K562 (cell line): ENCODE data around the gene SAMD14. TPM values are rescaled to one million over a fixed set of nuclear protein-coding genes. Genes with fewer than 3 reads are reported as not detected.
A peak's percentile ranks its signal among the peaks of the same experiment; 100 is the strongest.

ENCODE experiments used
- CBX3 ChIP-seq, 2 experiments: IDR thresholded peaks; 1 replicate in 1 of 2; 2 replicates in 1 of 2; pipeline ENCODE4 v1.6.1; 2012; ENCODE audit warnings: inconsistent platforms in 2 of 2, low read length in 2 of 2, borderline replicate concordance in 1 of 2, control low read depth in 1 of 2
- CREBBP ChIP-seq: IDR thresholded peaks from one replicate; pipeline ENCODE4 v1.6.1; 2012; ENCODE audit warnings: low read depth, mild to moderate bottlenecking, control low read depth, inconsistent platforms, low read length
- DNMT1 ChIP-seq: fragments of 450-650 bp; IDR thresholded peaks from 2 replicates; pipeline ENCODE4 v1.6.1; 2016; ENCODE audit warnings: antibody characterized with exemption, mild to moderate bottlenecking
- FOXP1 ChIP-seq: sonication (generic); formaldehyde crosslinking; IDR thresholded peaks from 2 replicates; pipeline ENCODE4 v1.8.0; 2022; ENCODE audit warnings: mild to moderate bottlenecking, missing genetic modification reagents
- ILF3 ChIP-seq: fragments of 450-650 bp; IDR thresholded peaks from 2 replicates; pipeline ENCODE4 v1.6.1; 2018; ENCODE audit warnings: antibody characterized with exemption, mild to moderate bottlenecking, moderate library complexity, borderline replicate concordance
- KDM2B ChIP-seq: fragments of 250-450 bp; sonication (Bioruptor Pico); IDR thresholded peaks from 2 replicates; pipeline ENCODE4 v1.8.0; 2021; ENCODE audit warnings: mild to moderate bottlenecking, moderate library complexity
- KHSRP ChIP-seq: fragments of 450-650 bp; IDR thresholded peaks from 2 replicates; pipeline ENCODE4 v1.6.1; 2017
- KLF1 ChIP-seq: fragments of 450-650 bp; IDR thresholded peaks from 2 replicates; pipeline ENCODE4 v1.6.1; 2016; ENCODE audit warnings: missing genetic modification characterization, missing compliant biosample characterization
- PHB ChIP-seq: fragments of 250-450 bp; sonication (Bioruptor Pico); IDR thresholded peaks from 2 replicates; pipeline ENCODE4 v1.5.0; 2021
- RCOR1 ChIP-seq, 2 experiments: IDR thresholded peaks; 2 replicates each; pipeline ENCODE4 v1.6.1; 2012; ENCODE audit warnings: low read depth in 2 of 2, low read length in 2 of 2, borderline replicate concordance in 1 of 2, improper control_type of control experiment in 1 of 2
- YY1 ChIP-seq, 3 experiments: IDR thresholded peaks; 2 replicates each; pipeline ENCODE4 v1.6.1; 2011; ENCODE audit warnings: low read length in 2 of 3, mild to moderate bottlenecking in 2 of 3, moderate library complexity in 2 of 3, borderline replicate concordance in 1 of 3, control low read depth in 1 of 3, low read depth in 1 of 3; ENCODE audit not compliant: insufficient read depth in 3 of 3, insufficient replicate concordance in 2 of 3, control insufficient read depth in 1 of 3, insufficient read length in 1 of 3; ENCODE audit errors: extremely low read depth in 1 of 3
- ZNF140 ChIP-seq: fragments of 250-450 bp; sonication (Bioruptor Pico); IDR thresholded peaks from 2 replicates; pipeline ENCODE4 v1.8.0; 2021; ENCODE audit warnings: moderate library complexity, mild to moderate bottlenecking, inconsistent platforms
- ZNF263 ChIP-seq: sonication (generic); formaldehyde crosslinking; IDR thresholded peaks from 2 replicates; pipeline ENCODE4 v1.8.0; 2022; ENCODE audit warnings: mild to moderate bottlenecking, missing genetic modification reagents, borderline replicate concordance
- polyA plus RNA-seq, 8 experiments: library from polyadenylated mRNA; depleted of rRNA in 4 of 8; stranded (reverse) in 5 of 8; unstranded in 3 of 8; fragments of >200 nt; fragmentation: Nextera tagmentation in 2 of 8; fragmentation: Illumina TruSeq in 1 of 8; extraction: Ambion mirVana in 2 of 8; extraction: Trizol in 1 of 8; gene quantifications; 2 replicates each; pipeline versions ENCODE4 v1.2.1 to v1.2.3, GENCODE V29; 2011 to 2014; ENCODE audit warnings: inconsistent platforms in 1 of 8, missing spikeins in 1 of 8
- total RNA-seq, 7 experiments: library from RNA; depleted of rRNA in 6 of 7; stranded (reverse); fragments of >200 nt in 6 of 7; fragmentation: Illumina TruSeq in 2 of 7; extraction: Trizol in 2 of 7; gene quantifications; 2 replicates each; pipeline versions ENCODE4 v1.2.1 to v1.2.3, GENCODE V29; 2011 to 2021; ENCODE audit warnings: low replicate concordance in 1 of 7
- TF ChIP-seq, protein P1 (sequence below): fragments of 450-650 bp; IDR thresholded peaks from 2 replicates; pipeline ENCODE4 v1.6.1; 2018; ENCODE audit warnings: mild to moderate bottlenecking, low read depth; ENCODE audit not compliant: partially characterized antibody
- TF ChIP-seq, protein P2 (sequence below): fragments of 250-450 bp; sonication (Bioruptor Pico); IDR thresholded peaks from 2 replicates; pipeline ENCODE4 v1.4.0; 2020
- TF ChIP-seq, protein P3 (sequence below): fragments of 450-650 bp; IDR thresholded peaks from 2 replicates; pipeline ENCODE4 v1.6.1; 2016; ENCODE audit warnings: mild to moderate bottlenecking
- TF ChIP-seq, protein P4 (sequence below): sonication (generic); formaldehyde crosslinking; IDR thresholded peaks from 2 replicates; pipeline ENCODE4 v1.8.0; 2022; ENCODE audit warnings: mild to moderate bottlenecking, missing genetic modification reagents

Gene SAMD14
- total and polyA plus RNA-seq, 9 of the 15 experiments (the other 6 are each of a cell fraction or from before 2014, with no cell fraction given): 0.04 to 0.07 TPM; not detected in 7

DNA sequence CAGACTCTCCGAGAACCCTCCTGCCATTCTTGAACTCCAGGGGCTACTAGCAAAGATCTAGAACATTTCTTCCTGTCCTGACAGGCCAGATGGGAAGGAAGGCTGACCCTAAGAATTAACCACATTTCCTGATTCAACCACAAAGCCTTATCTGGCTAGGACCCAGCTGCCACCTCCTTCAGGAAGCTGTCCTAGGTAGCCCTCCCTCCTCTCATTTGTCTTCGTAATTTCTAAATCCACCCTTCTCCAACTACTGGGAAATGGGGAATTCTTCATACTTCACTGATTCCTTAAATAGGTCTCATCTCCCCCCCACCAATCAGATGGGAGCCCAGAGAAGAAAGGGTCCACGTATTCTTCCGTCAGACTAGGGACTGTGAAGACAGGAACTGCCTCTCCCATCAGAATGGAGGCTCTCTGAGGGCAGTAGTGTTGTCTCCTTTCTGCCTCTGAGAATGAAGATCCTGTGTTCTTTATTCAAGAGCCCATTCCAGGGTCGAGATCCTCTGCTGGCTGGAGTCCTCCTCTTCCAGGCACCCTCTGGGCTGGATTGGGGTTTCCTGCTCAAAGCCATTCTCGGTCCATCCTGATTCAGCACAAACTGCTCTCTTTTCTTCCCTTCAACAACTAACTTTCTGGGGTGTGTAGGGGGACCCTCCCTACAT lies 2.1 kb downstream of the SAMD14 start (continued):
- TF ChIP-seq CBX3 (IDR thresholded peaks at IDR 0.05; ENCODE audit: borderline replicate concordance in 1 of 2, low read length in 2 of 2) (0 out of 3 replicates have a peak, but pooled peaks of 1 of the 2 experiments have one; percentile 15), KHSRP (no peak), KLF1 (tag) (no peak), RCOR1 (IDR thresholded peaks at IDR 0.05; ENCODE audit: borderline replicate concordance in 1 of 2, low read depth in 2 of 2, low read length in 2 of 2) (peak in 1 of 2 experiments; percentile 15; a peak in 1 of 4 replicates), PHB (no peak), FOXP1 (CRISPR knock-in tag) (no peak), CREBBP (no peak), DNMT1 (no peak), YY1 (IDR thresholded peaks at IDR 0.05; ENCODE audit: borderline replicate concordance in 1 of 3, control insufficient read depth in 1 of 3, extremely low read depth in 1 of 3, insufficient read depth in 3 of 3, insufficient read length in 1 of 3, insufficient replicate concordance in 2 of 3, low read depth in 1 of 3, low read length in 2 of 3) (no peak), ZNF140 (no peak), ILF3 (no peak), ZNF263 (no peak), KDM2B (CRISPR knock-in tag) (no peak)
- TF ChIP-seq, protein P1, sequence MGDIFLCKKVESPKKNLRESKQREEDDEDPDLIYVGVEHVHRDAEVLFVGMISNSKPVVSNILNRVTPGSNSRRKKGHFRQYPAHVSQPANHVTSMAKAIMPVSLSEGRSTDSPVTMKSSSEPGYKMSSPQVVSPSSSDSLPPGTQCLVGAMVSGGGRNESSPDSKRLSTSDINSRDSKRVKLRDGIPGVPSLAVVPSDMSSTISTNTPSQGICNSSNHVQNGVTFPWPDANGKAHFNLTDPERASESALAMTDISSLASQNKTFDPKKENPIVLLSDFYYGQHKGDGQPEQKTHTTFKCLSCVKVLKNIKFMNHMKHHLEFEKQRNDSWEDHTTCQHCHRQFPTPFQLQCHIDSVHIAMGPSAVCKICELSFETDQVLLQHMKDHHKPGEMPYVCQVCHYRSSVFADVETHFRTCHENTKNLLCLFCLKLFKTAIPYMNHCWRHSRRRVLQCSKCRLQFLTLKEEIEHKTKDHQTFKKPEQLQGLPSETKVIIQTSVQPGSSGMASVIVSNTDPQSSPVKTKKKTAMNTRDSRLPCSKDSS: no peak
- TF ChIP-seq, protein P2, sequence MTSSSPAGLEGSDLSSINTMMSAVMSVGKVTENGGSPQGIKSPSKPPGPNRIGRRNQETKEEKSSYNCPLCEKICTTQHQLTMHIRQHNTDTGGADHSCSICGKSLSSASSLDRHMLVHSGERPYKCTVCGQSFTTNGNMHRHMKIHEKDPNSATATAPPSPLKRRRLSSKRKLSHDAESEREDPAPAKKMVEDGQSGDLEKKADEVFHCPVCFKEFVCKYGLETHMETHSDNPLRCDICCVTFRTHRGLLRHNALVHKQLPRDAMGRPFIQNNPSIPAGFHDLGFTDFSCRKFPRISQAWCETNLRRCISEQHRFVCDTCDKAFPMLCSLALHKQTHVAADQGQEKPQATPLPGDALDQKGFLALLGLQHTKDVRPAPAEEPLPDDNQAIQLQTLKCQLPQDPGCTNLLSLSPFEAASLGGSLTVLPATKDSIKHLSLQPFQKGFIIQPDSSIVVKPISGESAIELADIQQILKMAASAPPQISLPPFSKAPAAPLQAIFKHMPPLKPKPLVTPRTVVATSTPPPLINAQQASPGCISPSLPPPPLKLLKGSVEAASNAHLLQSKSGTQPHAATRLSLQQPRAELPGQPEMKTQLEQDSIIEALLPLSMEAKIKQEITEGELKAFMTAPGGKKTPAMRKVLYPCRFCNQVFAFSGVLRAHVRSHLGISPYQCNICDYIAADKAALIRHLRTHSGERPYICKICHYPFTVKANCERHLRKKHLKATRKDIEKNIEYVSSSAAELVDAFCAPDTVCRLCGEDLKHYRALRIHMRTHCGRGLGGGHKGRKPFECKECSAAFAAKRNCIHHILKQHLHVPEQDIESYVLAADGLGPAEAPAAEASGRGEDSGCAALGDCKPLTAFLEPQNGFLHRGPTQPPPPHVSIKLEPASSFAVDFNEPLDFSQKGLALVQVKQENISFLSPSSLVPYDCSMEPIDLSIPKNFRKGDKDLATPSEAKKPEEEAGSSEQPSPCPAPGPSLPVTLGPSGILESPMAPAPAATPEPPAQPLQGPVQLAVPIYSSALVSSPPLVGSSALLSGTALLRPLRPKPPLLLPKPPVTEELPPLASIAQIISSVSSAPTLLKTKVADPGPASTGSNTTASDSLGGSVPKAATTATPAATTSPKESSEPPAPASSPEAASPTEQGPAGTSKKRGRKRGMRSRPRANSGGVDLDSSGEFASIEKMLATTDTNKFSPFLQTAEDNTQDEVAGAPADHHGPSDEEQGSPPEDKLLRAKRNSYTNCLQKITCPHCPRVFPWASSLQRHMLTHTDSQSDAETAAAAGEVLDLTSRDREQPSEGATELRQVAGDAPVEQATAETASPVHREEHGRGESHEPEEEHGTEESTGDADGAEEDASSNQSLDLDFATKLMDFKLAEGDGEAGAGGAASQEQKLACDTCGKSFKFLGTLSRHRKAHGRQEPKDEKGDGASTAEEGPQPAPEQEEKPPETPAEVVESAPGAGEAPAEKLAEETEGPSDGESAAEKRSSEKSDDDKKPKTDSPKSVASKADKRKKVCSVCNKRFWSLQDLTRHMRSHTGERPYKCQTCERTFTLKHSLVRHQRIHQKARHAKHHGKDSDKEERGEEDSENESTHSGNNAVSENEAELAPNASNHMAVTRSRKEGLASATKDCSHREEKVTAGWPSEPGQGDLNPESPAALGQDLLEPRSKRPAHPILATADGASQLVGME: no peak
- TF ChIP-seq, protein P3, sequence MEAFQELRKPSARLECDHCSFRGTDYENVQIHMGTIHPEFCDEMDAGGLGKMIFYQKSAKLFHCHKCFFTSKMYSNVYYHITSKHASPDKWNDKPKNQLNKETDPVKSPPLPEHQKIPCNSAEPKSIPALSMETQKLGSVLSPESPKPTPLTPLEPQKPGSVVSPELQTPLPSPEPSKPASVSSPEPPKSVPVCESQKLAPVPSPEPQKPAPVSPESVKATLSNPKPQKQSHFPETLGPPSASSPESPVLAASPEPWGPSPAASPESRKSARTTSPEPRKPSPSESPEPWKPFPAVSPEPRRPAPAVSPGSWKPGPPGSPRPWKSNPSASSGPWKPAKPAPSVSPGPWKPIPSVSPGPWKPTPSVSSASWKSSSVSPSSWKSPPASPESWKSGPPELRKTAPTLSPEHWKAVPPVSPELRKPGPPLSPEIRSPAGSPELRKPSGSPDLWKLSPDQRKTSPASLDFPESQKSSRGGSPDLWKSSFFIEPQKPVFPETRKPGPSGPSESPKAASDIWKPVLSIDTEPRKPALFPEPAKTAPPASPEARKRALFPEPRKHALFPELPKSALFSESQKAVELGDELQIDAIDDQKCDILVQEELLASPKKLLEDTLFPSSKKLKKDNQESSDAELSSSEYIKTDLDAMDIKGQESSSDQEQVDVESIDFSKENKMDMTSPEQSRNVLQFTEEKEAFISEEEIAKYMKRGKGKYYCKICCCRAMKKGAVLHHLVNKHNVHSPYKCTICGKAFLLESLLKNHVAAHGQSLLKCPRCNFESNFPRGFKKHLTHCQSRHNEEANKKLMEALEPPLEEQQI: no peak
- TF ChIP-seq, protein P4, sequence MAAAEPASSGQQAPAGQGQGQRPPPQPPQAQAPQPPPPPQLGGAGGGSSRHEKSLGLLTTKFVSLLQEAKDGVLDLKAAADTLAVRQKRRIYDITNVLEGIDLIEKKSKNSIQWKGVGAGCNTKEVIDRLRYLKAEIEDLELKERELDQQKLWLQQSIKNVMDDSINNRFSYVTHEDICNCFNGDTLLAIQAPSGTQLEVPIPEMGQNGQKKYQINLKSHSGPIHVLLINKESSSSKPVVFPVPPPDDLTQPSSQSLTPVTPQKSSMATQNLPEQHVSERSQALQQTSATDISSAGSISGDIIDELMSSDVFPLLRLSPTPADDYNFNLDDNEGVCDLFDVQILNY (CRISPR knock-in tag): no peak
